ELF-1 (cell line): Measurements from ENCODE around the gene PBRM1.
A peak's percentile ranks its signal among the peaks of the same experiment; 100 is the strongest.
"Not testable (repeated sequence)": the region's sequence is repeated elsewhere in the genome, so short reads cannot be mapped to it uniquely, and the experiment has no call there.

Experiments
- DNase-seq: peaks from one replicate; pipeline ENCODE4 v3.0.0-alpha.2; 2016; ENCODE audit warnings: low read depth, low spot score

Gene PBRM1

DNA sequence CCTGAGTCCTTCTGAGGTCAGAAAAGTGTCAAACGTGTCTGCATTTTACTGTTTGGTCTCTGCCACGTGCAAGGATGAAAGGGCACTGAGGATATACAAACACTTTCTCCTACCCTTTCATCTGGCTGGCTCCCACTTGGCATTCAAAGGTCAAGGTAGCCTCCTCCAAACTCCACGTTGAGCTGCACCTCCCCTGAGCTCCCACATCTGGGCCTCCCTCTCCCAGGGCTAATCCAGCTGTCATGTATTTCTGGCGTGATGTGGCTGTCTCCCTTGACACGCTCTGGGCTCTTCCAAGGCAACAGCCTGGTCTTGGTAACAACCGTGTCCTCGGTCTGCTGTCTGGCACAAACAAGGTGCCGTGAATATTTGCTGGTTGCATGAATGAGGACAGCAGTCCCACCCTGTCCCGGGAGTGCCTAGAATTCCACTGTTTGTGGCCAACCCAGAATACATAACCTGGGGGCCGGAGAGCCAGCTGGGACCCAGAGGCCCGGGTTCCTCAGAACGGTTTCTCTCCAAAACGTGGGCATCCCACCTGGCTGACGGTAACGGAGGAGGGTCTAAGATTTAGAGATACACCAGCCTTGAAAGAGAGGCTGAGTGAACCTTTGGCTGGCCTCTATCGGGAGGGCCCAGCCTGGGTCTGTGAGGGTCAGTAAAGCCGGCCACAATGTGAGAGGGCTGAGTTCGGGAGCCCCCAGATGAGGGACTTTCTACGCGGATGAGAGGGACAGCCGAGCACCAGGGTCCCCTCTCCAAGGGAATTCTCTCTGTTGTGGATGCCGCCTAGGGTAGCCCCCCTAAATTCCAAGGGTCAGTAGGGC is 19.1 kb upstream of the PBRM1 start:
- peak; percentile 34 for DNase-seq

DNA sequence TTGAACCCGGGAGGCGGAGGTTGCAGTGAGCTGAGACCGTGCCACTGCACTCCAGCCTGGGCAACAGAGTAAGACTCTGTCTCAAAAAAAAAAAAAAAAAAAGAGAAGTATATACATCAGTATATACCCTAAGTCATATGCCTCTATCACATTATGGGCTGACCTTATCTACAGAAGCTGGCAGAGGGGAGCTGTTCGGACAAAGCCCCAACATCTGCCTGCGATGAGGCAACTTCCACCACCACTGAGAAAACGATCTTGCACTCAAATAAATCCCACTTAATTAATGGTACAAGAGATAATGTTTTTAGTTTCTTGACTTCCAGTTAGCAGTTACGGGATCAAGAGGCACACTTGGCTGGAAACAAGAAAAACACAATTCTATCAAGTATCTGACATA is 17.6 kb upstream of the PBRM1 start:
- DNase-seq = no peak

DNA sequence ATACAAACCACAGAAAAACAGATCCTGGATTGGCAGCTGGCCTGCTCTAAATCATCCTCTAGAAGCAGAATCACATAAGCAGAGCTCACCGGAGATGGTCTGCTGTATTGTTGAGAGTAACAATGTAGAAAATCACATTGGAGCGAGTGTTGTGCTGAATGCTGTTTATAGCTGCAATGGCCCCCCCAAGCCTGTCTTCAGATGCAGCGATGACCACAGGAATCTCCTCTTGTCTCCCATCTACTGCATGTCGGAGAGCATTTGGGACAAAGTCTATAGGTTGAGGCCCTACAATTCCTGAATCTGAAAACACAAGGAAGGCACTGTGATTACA is 11.9 kb upstream of the PBRM1 start:
- no peak for DNase-seq

DNA sequence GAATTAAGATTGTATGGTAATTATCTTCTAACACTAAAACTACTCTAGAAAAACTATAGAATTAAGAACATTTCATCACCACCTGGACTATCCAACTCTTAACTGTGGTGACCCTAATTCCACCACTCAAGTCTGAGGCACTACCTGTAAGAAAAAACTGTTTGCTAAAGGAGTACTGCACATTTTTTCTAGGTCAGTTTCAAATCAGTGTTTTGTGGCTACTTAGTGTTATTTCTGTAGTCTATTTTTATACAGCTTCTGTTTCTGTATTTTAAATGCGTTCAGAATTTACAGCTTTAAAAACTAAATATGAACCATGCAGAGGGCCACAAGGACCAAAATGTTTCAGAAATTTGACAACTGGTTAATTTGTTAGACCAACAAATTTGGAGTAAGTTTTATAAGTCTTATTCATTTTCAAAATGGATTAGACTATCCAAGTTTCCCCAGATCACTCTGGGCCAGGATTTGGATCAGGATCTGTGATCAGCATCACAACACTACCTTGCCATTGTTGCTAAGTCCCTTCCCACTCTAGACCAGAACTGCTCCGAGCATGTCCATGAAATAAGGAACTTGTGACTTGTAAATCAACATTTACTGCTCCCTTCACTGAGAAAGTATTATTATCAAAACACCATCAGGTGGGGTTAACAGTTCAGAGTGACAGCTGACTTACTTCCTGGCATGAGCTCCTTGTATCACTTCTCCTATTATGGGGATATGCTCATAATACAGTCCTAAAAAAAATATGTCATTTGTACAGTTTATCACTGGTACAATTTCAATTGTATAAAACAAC is 11.3 kb upstream of the PBRM1 start:
- no peak for DNase-seq

DNA sequence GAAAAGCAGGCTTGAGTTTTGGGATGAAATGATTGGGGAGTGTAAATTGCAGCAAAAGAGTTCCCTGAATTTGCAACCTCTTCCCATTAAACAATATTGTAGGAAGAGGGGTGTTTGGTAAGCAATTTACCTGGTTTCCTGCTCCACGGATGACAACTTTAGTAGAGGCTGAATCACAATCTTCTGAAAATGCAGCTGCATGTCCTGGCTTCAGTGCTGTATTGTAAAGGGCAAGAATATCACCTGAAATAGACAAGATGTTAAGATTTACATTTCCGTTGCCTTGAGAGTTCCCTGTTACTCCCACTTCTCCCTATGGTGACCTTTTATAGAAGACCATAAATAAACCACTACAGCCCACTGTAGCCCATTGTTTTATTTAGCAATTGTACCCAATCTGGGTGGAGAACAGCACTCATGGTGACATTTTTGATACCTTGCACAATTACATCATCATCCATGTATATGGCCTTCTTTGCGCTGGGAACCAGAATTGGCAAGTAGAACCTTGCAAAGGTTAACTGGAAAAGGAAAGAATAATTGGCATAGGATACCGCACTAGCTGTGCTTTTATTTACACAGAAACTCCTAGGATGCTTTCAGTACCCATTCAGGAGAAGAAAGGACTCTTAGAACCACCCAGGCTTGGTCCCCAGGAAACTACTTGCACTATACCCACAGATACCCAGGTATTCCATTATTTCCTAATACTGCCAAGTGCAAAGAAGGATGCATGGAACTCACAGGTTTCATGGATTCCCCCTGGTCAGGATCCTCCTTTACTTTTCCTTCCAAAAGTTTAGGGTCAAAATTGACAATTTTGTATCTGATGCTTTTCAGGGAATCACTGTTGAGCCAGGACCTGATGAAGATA is 10.3 kb upstream of the PBRM1 start:
- no peak for DNase-seq

DNA sequence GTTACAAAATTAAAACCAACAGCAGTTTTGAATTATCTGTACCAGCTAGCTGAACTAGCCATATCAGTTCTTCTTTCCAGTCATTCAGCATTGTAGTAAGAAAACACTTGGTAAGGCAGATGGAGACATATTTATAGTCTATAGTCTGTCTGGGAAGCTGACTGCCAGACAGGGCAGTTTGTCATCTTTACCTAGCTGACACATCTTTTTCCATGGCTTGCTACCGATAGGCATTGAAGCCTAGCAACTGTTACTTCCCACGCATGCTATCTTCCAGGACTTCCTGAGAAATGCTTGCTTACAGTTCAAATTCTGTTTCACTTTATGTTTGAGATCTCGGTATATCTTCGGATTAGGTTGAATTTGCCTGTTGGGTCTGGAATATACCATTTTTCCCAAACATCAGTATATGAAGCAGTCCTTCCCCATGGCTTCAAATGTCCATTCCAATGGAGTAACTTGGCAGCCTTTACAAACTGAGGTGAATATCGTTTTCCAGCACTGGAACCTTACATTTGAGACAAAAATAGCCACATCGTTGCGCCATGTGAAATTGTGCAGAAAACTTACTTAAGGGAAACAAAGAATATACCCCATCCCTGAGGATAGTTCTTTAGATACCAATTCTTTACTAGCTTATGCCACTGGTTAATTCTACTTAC is 8.9 kb upstream of the PBRM1 start:
- no peak for DNase-seq

DNA sequence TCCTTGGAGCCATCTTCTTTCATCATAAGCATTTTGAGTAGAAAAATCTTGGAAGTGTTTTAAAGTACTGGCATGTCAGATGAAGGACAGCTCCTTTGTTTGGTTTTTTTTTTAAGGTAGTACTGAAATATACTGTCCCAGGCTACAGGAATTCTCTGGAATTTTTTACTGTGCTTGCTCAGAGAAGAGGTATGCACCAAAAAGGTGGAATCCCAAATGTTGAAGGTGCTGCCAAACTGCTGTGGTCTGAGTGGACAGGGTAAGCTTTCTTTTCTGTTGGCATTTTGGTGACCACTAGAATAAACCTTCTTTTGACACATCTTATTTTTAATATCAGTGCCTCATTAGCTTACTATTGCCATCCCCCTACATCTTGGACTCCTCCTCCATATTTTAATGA is 7.4 kb upstream of the PBRM1 start:
- DNase-seq = no peak

DNA sequence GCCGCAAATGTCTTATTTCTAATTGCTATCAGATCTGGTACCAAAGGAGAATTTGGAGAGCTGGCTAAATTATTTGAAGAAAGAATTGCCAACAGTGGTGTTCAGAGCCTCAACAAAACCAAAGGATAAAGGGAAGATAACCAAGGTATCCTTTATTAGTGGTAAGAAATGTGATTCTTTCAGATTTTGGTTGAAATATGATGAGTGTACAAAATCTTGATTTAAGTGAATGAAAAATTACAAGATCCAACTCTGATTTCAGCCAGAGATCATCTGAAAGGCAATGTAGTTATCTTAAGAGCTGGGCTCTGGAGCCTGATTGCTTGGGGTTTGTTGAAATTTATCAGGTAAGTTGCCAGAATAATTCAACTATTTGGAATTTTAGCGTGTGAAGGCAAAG is 4.8 kb upstream of the PBRM1 start:
- no peak for DNase-seq

DNA sequence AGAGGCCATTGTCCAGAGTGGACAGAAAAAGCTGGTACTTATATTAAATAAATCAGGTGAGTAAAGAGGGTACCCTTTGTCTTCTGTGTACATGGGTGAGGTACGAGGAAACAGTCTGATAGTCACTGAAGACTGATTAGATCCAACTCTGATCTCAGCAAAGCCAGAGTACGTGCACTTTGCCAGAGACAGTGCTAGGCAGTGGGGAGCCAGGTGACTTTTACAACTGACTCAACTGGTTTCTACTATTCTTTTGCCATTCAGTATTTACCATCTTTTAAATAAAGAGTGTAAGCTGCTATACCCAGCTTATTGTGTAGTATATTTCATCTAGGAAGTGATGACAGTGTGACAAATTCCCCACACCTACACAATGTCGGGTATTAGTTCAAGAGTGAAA is 3.4 kb upstream of the PBRM1 start:
- no peak for DNase-seq

DNA sequence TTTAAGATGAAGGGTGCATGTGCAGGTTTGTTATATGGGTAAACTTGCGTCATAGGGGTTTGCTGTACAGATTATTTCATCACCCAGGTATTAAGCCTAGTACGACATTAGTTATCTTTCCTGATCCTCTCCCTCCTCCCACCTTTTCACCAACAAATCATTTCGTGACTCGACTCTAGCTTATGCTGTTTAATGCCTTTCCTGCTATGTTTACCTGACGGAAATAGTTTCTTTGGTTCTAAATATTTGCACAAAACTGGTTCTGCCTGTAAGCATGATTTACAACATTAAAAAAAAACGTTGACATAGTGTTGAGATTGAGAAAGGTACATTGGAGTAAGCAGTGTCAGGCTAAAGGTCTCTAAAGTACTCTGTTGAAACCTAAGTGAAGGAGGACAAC is 2.6 kb upstream of the PBRM1 start:
- DNase-seq = no peak

DNA sequence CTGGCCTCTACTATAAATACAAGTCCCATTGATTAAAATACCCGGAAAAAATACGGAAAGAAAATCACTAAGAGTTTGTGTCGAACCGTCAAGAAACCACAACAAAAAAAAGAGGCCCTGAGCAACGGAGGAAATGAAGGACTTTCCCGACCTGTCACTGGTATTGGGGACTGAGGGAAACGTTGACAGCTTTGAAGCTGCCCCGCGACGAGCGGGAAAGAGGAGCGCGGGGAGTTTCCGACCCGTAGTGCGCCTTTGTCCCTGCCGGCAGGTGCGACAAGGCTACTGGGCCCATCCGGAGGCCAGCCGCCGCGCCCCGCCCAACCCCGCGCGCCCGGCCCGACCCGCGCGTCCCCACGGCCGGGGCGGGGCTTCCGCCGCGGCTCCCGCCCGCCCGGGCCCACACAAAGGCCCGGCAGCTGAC is 416 bp downstream of the PBRM1 start:
- DNase-seq = peak; percentile 83

DNA sequence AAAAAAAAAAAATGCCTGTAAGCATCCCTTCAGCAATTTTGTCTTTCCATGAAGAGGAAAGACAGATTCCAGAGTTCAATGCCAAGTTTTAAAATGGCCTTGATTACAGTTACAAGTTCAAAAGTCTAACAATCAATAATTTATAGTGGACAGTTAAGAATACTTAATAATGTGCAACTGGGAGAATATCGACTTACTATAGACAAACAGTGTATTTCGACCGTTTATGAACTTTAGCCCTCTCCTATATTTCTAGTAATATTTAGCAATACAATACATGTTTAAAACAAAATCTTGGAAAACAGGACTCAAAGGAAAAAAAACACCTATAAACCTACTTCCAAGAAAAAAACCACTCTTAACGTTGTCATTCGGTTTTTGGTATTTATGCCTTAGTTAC is 1.5 kb downstream of the PBRM1 start:
- no peak for DNase-seq

DNA sequence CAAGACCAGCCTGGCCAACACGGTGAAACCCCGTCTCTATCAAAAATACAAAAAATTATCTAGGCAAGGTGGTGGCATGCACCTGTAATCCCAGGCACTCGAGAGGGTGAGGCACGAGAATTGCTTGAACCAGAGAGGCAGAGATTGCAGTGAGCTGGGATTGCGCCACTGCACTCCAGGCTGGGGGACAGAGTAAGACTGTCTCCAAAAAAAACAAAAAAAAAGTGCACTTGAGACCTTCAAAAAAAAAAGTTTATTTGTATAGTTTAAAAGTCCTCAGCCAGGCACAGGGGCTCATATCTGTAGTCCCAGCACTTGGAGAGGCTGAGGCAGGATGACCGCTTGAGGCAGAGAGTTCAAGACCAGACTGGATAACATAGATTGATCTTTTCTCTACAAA is 2.1 kb downstream of the PBRM1 start:
- no peak for DNase-seq

DNA sequence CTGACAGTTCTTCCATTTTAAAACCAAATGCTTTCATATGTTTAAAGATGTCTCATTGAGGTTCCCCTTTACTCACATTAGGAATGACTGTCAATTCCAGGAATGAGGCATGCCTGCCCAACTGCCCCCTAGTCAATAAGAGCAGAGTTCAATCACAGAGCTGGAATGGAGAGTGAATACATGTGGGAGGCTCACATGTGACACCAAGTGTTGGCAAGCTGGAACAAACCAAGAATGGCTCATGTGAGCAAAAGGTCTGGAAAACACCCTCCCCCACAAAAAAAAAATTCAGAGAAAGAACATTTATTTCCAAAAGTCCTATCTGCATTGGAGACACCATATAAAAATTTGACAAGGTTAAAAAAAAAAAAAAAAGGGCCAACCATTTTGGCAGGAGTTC is 3.7 kb downstream of the PBRM1 start:
- DNase-seq = peak; percentile 4

DNA sequence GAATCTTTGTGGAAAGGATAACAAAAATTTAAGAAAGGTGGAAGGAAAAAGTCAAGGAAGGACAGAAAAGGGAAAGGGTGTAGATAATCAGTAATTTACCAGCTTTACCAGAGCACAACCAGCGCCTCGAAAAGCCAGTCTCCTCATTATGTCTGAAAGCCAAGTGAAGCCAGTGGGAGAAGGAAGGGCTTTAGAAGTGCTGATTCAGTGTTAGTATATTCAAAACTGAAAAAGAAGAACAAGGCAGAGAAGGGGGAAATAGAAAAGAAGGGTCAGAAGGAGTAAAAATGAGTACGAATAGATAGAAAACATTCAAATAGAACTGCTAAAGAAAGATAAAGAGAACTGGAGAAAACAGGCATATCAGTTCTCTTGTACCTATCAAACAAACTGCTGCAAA is 4.1 kb downstream of the PBRM1 start:
- DNase-seq = no peak

DNA sequence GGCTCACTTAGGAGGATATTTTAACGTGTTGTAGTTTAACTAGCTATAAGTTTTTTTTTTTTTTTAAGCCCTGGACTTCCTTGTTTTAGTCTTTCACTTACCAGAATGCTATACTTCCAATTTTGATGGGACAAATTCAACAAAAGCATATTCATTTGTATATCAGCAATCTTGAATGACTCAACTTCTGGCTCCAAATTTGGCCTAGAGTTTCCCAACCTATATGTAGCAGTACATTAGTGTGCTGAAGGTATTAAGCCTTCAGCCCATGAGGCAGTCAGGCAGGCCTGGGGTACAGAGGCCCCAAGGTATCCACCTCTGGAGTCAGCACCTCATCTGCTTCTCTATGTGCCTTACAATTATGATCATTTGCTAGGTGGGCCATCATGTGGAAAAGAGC is 5.9 kb downstream of the PBRM1 start:
- DNase-seq = no peak

DNA sequence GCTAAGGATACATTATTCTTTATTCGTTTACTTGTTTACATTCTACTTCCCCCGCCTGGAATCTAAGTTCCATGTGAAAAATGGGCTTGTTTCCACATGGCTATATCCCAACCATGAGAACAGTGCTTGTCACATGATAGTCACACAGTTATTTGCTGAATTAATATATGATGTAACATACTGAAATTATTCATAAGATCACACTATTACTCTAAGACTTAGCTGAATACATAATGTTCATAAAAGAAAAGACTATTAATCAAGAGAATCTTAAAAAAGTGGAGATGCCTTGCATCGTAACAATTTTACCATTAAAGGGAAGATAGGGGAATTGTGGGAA is 6.5 kb downstream of the PBRM1 start:
- no peak for DNase-seq

DNA sequence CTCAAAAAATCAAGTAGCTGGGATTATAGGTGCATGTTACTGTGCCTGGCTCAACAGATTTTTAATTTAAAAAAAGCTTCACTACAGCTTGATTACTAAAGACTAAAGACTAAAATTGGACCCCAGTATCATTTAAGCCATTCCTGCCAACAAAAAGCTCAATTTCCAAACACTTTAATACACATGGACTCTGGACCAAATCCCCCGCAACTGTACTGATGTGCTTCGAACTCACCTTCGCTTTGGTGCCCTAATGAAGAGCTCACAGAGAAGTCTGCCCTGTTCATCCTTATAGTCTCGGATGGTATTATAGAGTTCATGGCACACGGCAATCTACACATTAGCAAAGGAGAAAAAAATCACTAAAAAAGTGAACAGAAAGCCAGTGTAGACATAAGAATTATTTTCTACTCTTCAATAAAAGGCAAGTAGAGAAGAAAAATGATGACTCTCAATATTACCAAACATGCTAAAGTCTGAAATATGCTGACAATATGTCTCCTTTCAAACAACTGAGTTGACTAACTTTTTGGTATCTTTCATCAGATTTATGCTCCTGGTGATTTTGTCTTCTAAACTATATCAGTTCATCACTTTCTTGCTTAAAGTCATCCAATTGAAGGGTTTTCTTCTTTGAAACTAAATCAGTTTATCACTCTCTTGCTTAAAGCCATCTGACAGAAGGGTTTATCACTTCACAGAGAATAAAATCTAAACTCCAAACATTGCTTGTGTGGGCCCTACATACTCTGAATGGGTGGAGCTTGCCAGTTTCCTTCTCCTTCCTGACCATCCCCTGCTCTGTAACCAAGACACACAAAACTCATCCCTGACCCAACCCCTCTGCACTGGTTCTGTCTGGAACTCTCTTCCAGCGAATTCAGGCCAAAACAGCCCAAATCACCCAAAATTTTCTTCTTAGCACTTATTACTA is 7.2 kb downstream of the PBRM1 start:
- no peak for DNase-seq

DNA sequence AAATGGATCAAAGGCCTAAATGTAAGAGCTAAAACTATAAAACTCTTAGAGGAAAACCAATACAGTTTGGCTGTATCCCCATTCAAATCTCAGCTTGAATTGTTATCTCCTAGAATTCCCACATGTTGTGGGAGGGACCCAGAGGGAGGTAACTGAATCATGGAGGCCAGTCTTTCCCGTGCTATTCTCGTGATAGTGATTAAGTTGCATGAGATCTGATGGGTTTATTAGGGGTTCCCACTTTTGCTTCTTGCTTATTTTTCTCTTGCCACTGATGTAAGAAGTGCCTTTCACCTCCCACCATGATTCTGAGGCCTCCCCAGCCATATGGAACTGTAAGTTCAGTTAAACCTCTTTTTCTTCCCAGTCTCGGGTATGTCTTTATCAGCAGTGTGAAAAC is 9.5 kb downstream of the PBRM1 start:
- not testable (repeated sequence) for DNase-seq

DNA sequence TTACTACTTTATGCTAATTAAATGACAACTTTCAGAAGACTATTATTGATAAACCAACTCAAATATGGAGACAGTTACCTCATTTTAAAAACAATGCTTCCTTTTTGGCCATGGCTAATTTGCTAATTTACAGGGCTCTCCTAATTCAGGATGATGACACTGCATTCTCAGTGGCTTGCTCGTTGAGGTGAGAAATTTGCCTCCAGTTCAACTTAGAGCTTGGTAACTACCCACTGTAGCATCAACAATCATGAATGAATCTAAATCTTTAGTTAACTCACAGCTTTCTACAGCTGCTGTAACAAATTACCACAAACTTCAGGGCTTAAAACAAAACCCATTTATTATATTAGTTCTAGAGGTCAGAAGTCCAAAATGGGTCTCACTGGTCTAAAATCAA is 14.0 kb downstream of the PBRM1 start:
- no peak for DNase-seq
